GM21786 (cell line): ENCODE data around the gene SRP72.
"Not testable (repeated sequence)": the region's sequence is repeated elsewhere in the genome, so short reads cannot be mapped to it uniquely, and the experiment has no call there.

Experiments
- ATAC-seq: cut with Tn5 transposase; IDR thresholded peaks from one replicate; pipeline ENCODE4 v1.9.1; 2021; ENCODE audit not compliant: unreplicated experiment

SRP72 gene

GRCh38 chr4:56464581-56464980 lies 2.8 kb upstream of the SRP72 start:
- ATAC-seq, result no peak

GRCh38 chr4:56465599-56466295 lies 1.7 kb upstream of the SRP72 start:
- no peak for ATAC-seq

- not testable (repeated sequence) for ATAC-seq
Observed at GRCh38 chr4:56466296-56466761, 1.1 kb upstream of the SRP72 start.

GRCh38 chr4:56466910-56467283 lies 520 bp upstream of the SRP72 start:
- ATAC-seq, result no peak

- ATAC-seq, result peak; percentile 47
Observed at GRCh38 chr4:56468097-56468422, 643 bp downstream of the SRP72 start.

- no peak for ATAC-seq
Observed at GRCh38 chr4:56469489-56470210, 2.2 kb downstream of the SRP72 start.

- ATAC-seq, result peak; percentile 91
Observed at GRCh38 chr4:56475917-56476316, 8.5 kb downstream of the SRP72 start.

GRCh38 chr4:56477192-56477702 lies 9.8 kb downstream of the SRP72 start:
- ATAC-seq, result no peak

- ATAC-seq, result no peak
Observed at GRCh38 chr4:56480691-56481090, 13.3 kb downstream of the SRP72 start.

- ATAC-seq, result no peak
Observed at GRCh38 chr4:56496241-56496640, 28.8 kb downstream of the SRP72 start.

GRCh38 chr4:56505269-56506130 lies 38.1 kb downstream of the SRP72 start, which contains the start of gene ARL9:
Gene ARL9, plus strand, starts transcription at chr4:56505791. Its CDS starts 72 bp downstream, at chr4:56505863.
- ATAC-seq, result peak; percentile 60

- no peak for ATAC-seq
Observed at GRCh38 chr4:56511098-56511497, 43.7 kb downstream of the SRP72 start.

- no peak for ATAC-seq
Observed at GRCh38 chr4:56512166-56512565, 44.7 kb downstream of the SRP72 start.

GRCh38 chr4:56513517-56513916 lies 46.1 kb downstream of the SRP72 start:
- ATAC-seq, result no peak

- ATAC-seq, result peak; percentile 88
Observed at GRCh38 chr4:56530269-56531148, 63.1 kb downstream of the SRP72 start.

GRCh38 chr4:56531149-56531770 lies 63.8 kb downstream of the SRP72 start:
- no peak for ATAC-seq

GRCh38 chr4:56531823-56532222 lies 64.4 kb downstream of the SRP72 start:
- no peak for ATAC-seq

- ATAC-seq, result no peak
Observed at GRCh38 chr4:56532239-56532638, 64.8 kb downstream of the SRP72 start.

- no peak for ATAC-seq
Observed at GRCh38 chr4:56535915-56536314, 68.5 kb downstream of the SRP72 start.

GRCh38 chr4:56537147-56537546 lies 69.7 kb downstream of the SRP72 start:
- ATAC-seq, result no peak
